DND-41 (cell line): ENCODE results near the gene FOXI3.

Experiments
- ATAC-seq: fragments of 200-7000 bp; cut with Tn5 transposase; 3 replicates; pipeline ENCODE4 v1.9.1; 2021; ENCODE audit warnings: low read depth; ENCODE audit not compliant: insufficient read depth
- DNase-seq: peaks from one replicate; pipeline ENCODE4 v3.0.0-alpha.2; 2020
- H2AFZ ChIP-seq: 2 replicates; pipeline ENCODE4 v1.6.0; 2012; ENCODE audit warnings: low read depth, low read length
- H3K27ac ChIP-seq: 2 replicates; pipeline ENCODE4 v1.5.1; 2012; ENCODE audit warnings: low read length, inconsistent platforms
- H3K27me3 ChIP-seq: fragments of 200-600 bp; sonication (generic); 2 replicates; pipeline ENCODE4 v1.6.0; 2012; ENCODE audit warnings: low read length, mild to moderate bottlenecking, inconsistent platforms; ENCODE audit not compliant: insufficient read depth, poor library complexity
- H3K36me3 ChIP-seq: 2 replicates; pipeline ENCODE4 v1.5.1; 2012; ENCODE audit warnings: low read length, inconsistent platforms; ENCODE audit not compliant: insufficient read depth
- H3K4me1 ChIP-seq: 2 replicates; pipeline ENCODE4 v1.5.1; 2012; ENCODE audit warnings: mild to moderate bottlenecking, low read length; ENCODE audit not compliant: insufficient read depth
- H3K4me2 ChIP-seq: 2 replicates; pipeline ENCODE4 v1.6.0; 2012; ENCODE audit warnings: mild to moderate bottlenecking, moderate library complexity, low read length, inconsistent platforms; ENCODE audit not compliant: insufficient read depth
- H3K4me3 ChIP-seq, 2 experiments: fragments of 200-600 bp in 1 of 2; shearing (Covaris generic) in 1 of 2; 2 replicates each; pipeline ENCODE4 v1.5.1; 2012 to 2016; ENCODE audit warnings: inconsistent platforms in 2 of 2, low read length in 2 of 2, mild to moderate bottlenecking in 2 of 2, low read depth in 1 of 2, moderate library complexity in 1 of 2
- H3K79me2 ChIP-seq: 2 replicates; pipeline ENCODE4 v1.6.0; 2012; ENCODE audit warnings: low read length, inconsistent platforms; ENCODE audit not compliant: insufficient read depth
- H3K9ac ChIP-seq: 2 replicates; pipeline ENCODE4 v1.6.0; 2012; ENCODE audit warnings: low read depth, mild to moderate bottlenecking, inconsistent platforms, low read length, moderate library complexity
- H3K9me3 ChIP-seq: 2 replicates; pipeline ENCODE4 v1.5.1; 2012; ENCODE audit warnings: low read length, moderate library complexity, mild to moderate bottlenecking, inconsistent platforms; ENCODE audit not compliant: insufficient read depth, severe bottlenecking
- H4K20me1 ChIP-seq: 2 replicates; pipeline ENCODE4 v1.6.0; 2012; ENCODE audit warnings: low read length; ENCODE audit not compliant: insufficient read depth
- EZH2 ChIP-seq: IDR thresholded peaks from 3 replicates; pipeline ENCODE4 v1.6.1; 2012; ENCODE audit warnings: borderline replicate concordance, low read depth, mild to moderate bottlenecking, moderate library complexity, low read length, inconsistent platforms; ENCODE audit not compliant: severe bottlenecking
- TF ChIP-seq, protein P1 (sequence below): IDR thresholded peaks from 2 replicates; pipeline ENCODE4 v1.5.1; 2012; ENCODE audit warnings: borderline replicate concordance, low read length, moderate library complexity, mild to moderate bottlenecking; ENCODE audit not compliant: poor library complexity, severe bottlenecking; ENCODE audit errors: extremely low read depth

The FOXI3 gene

DNA sequence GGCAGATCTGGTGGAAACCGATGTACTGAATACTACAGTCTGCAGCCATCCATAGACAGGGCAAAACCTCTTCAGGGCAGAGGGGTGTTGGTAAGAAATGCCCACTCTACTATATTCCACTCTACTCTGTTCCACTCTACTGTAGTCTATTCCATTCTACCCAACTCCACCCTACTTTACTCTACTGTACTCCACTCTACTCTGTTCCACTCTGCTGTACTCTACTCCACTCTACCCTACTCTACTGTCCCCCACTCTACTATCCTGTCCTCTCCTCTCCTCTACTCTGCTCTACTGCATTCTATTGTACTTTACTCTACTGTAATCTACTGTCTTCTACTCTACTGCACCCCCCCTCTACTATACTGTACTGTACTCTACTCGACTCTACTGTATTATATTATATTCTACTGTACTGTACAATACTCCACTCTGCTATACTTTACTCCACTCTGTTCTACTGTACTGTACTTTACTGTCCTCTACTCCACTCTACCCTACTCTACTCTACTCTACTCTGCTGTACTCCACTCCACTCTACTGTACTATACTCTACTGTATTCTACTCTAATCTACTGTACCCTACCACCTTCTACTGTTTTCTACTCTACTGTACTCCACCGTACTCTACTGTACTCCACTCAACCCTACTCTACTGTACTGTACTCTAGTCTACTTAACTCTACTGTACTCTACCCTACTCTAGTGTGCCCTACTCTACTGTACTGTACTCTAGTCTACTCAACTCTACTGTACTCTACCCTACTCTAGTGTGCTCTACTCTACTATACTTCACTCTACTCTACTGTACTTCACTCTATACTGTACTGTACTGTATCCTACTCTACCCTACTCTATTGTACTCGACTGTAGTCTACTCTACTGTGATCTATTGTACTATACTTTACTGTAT, 17.0 kb upstream of the FOXI3 start:
- Histone ChIP-seq H3K27ac (no peak overlapping the region), H3K4me1 (no peaks in the 10 kb centered on the region), H3K4me2 (no peak overlapping the region), H3K27me3 (no peaks in the 10 kb centered on the region), H3K4me3 (no peak overlapping the region), H4K20me1 (no peaks in the 10 kb centered on the region), H3K79me2 (no peaks in the 10 kb centered on the region), H3K36me3 (no peaks in the 10 kb centered on the region), H3K9ac (no peak overlapping the region), H2AFZ (no peak overlapping the region), H3K9me3 (no peaks in the 10 kb centered on the region)
- DNase-seq = no peak
- no peak for ATAC-seq
- no peak for TF ChIP-seq EZH2
- TF ChIP-seq, protein P1, sequence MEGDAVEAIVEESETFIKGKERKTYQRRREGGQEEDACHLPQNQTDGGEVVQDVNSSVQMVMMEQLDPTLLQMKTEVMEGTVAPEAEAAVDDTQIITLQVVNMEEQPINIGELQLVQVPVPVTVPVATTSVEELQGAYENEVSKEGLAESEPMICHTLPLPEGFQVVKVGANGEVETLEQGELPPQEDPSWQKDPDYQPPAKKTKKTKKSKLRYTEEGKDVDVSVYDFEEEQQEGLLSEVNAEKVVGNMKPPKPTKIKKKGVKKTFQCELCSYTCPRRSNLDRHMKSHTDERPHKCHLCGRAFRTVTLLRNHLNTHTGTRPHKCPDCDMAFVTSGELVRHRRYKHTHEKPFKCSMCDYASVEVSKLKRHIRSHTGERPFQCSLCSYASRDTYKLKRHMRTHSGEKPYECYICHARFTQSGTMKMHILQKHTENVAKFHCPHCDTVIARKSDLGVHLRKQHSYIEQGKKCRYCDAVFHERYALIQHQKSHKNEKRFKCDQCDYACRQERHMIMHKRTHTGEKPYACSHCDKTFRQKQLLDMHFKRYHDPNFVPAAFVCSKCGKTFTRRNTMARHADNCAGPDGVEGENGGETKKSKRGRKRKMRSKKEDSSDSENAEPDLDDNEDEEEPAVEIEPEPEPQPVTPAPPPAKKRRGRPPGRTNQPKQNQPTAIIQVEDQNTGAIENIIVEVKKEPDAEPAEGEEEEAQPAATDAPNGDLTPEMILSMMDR = no peak

DNA sequence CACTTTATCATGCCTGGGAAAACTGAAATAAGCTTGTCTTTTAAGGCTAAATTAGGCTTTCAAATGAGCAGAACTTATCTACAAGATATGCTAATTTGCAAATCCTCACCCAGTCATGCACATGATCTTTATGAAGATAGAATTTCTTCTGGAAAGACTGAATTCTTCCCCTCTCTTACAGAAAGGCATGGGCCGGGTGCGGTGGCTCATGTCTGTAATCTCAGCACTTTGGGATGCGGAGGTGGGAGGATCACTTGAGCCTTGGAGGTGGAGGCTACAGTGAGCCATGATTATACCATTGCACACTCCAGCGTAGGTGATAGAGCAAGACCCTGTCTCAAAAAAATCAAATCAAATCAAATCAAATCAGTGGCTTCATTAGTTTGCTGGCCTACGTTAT, 11.7 kb upstream of the FOXI3 start:
- Histone ChIP-seq H3K4me3 (no peak overlapping the region), H3K36me3 (no peaks in the 10 kb centered on the region), H3K9me3 (no peaks in the 10 kb centered on the region), H3K9ac (no peak overlapping the region), H3K79me2 (no peaks in the 10 kb centered on the region), H3K27ac (no peak overlapping the region), H2AFZ (no peak overlapping the region), H3K4me2 (no peak overlapping the region), H4K20me1 (no peaks in the 10 kb centered on the region), H3K27me3 (no peaks in the 10 kb centered on the region), H3K4me1 (no peaks in the 10 kb centered on the region)
- TF ChIP-seq EZH2 = no peak
- ATAC-seq (no peak), DNase-seq (no peak)

DNA sequence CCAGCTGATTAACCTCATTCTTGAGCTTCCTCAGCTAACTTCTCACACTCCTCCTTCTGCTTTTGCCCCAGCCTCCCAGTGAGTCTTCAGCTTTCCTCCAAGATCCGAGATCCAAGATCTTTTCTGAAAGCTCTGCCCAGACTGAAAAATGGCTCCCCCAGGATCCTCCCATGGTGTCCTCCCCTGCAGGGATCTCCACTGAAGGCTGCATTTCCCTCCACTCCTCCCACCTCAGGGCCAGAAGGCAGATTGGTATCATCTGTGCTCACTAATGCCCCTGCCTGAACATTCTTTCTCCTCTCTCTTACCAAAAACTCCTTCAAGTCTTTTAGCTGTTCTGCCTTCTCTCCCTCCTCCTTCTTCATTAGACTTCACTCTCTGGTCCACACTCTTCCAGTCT, 6.1 kb upstream of the FOXI3 start:
- H3K4me1 ChIP-seq = no peaks in the 10 kb centered on the region
- TF ChIP-seq, protein P1 = no peak
- no peak for TF ChIP-seq EZH2
- H3K4me3 ChIP-seq = no peak overlapping the region
- no peaks in the 10 kb centered on the region for H3K27me3 ChIP-seq
- H3K79me2 ChIP-seq = no peaks in the 10 kb centered on the region
- H3K36me3 ChIP-seq = no peaks in the 10 kb centered on the region
- no peaks in the 10 kb centered on the region for H4K20me1 ChIP-seq
- H3K9ac ChIP-seq = no peak overlapping the region
- no peak overlapping the region for H2AFZ ChIP-seq
- DNase-seq (no peak), ATAC-seq (no peak)
- no peak overlapping the region for H3K27ac ChIP-seq
- no peaks in the 10 kb centered on the region for H3K9me3 ChIP-seq
- H3K4me2 ChIP-seq = no peak overlapping the region

DNA sequence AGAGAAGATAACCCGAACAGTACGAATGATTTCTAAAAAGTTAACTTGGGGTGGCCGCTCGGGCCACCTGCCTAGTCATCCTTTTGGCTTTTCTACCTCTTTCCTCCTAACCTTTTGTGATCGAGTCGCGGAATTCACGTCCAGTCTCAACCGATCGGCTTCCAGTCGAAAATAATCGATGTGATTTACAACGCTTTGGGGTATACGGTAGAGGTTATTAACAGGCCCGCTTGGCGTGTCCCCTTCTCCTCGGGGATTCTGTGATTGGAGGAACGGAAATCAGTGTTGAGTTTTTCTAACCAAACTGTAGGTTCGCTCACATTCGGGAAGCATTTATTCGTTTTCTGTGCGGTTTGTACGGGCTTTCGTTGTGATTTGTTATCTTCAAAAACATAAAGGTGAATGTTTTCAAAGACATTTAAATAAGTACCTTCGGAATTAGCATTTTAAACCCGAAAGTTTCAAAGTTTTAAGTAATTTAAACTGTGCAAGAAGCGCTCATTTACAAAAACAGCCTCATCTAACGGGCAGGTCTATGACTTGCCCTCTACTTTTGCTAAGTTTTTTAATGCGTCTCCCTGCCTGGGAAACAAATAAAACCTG, 588 bp upstream of the FOXI3 start:
- Histone ChIP-seq H3K4me3 (no peak overlapping the region), H3K4me2 (no peak overlapping the region), H3K27me3 (no peaks in the 10 kb centered on the region), H3K9me3 (no peaks in the 10 kb centered on the region), H4K20me1 (no peaks in the 10 kb centered on the region), H3K4me1 (no peaks in the 10 kb centered on the region), H3K9ac (no peak overlapping the region), H3K36me3 (no peaks in the 10 kb centered on the region), H2AFZ (no peak overlapping the region), H3K79me2 (no peaks in the 10 kb centered on the region), H3K27ac (no peak overlapping the region)
- TF ChIP-seq EZH2 = no peak
- TF ChIP-seq, protein P1 = no peak
- DNase-seq (no peak), ATAC-seq (no peak)
